Caco-2 (cell line): ENCODE data around the gene ADGRF5. TPM values are rescaled to one million over a fixed set of nuclear protein-coding genes. Genes with fewer than 3 reads are reported as not detected.

Experiments used
- BruUV-seq: library from RNA; stranded (reverse); fragments of 400-500 nt; replicated peaks from 2 replicates; lab custom pipeline; 2021; lab: Mats Ljungman, UMichigan
- CTCF ChIA-PET: fragments of 300-600 bp; sonication (Branson Sonifier 250); formaldehyde crosslinking; loops from one replicate; lab custom pipeline; 2022; ENCODE audit warnings: antibody characterized with exemption; lab: Charles Lee
- POLR2A ChIA-PET: fragments of 300-600 bp; sonication (Branson Sonifier 250); formaldehyde crosslinking; loops from one replicate; lab custom pipeline; 2022; ENCODE audit warnings: antibody characterized with exemption; lab: Charles Lee
- DNase-seq, 2 experiments: peaks; one replicate each; pipeline versions ENCODE4 v3.0.0 to v3.0.0-alpha.2; 2020 to 2022
- H3K27me3 ChIP-seq: replicated peaks from 2 replicates; pipeline ENCODE4 v1.6.0; 2011; ENCODE audit warnings: low read length; ENCODE audit not compliant: control insufficient read depth, insufficient read depth
- H3K36me3 ChIP-seq: 2 replicates; pipeline ENCODE4 v1.5.1; 2011; ENCODE audit warnings: low read length; ENCODE audit not compliant: control insufficient read depth, insufficient read depth
- H3K4me1 ChIP-seq: fragments of 250-450 bp; sonication (Bioruptor Pico); 2 replicates; pipeline ENCODE4 v1.5.1; 2020; ENCODE audit warnings: mild to moderate bottlenecking
- H3K4me3 ChIP-seq: 2 replicates; pipeline ENCODE4 v1.5.1; 2011; ENCODE audit warnings: low read depth, mild to moderate bottlenecking, control low read depth, low read length
- H3K9me3 ChIP-seq: fragments of 250-450 bp; sonication (Bioruptor Pico); 2 replicates; pipeline ENCODE4 v1.5.1; 2020; ENCODE audit warnings: mild to moderate bottlenecking, moderate library complexity
- H3K27ac Mint-ChIP-seq: one replicate; pipeline ENCODE4 v1.8.0; 2022; ENCODE audit warnings: mixed read lengths; ENCODE audit not compliant: unreplicated experiment
- H3K27me3 Mint-ChIP-seq: one replicate; pipeline ENCODE4 v1.8.0; 2022; ENCODE audit warnings: mixed read lengths; ENCODE audit not compliant: insufficient read depth, unreplicated experiment
- H3K36me3 Mint-ChIP-seq: one replicate; pipeline ENCODE4 v1.8.0; 2022; ENCODE audit warnings: mild to moderate bottlenecking, mixed read lengths; ENCODE audit not compliant: insufficient read depth, unreplicated experiment
- H3K4me1 Mint-ChIP-seq: one replicate; pipeline ENCODE4 v1.8.0; 2022; ENCODE audit warnings: low read depth, mixed read lengths; ENCODE audit not compliant: unreplicated experiment
- H3K4me3 Mint-ChIP-seq: one replicate; pipeline ENCODE4 v1.8.0; 2022; ENCODE audit warnings: mild to moderate bottlenecking, moderate library complexity, mixed read lengths; ENCODE audit not compliant: unreplicated experiment
- H3K9me3 Mint-ChIP-seq: one replicate; pipeline ENCODE4 v1.8.0; 2022; ENCODE audit warnings: mixed read lengths; ENCODE audit not compliant: unreplicated experiment
- CTCF ChIP-seq, 2 experiments: fragments of 200-600 bp in 1 of 2; IDR thresholded peaks; 1 replicate in 1 of 2; 2 replicates in 1 of 2; pipeline versions ENCODE4 v1.5.1 to v1.8.0; 2011 to 2022; ENCODE audit warnings: antibody characterized with exemption in 1 of 2, control low read depth in 1 of 2, inconsistent platforms in 1 of 2, low read depth in 1 of 2, low read length in 1 of 2, mild to moderate bottlenecking in 1 of 2, moderate library complexity in 1 of 2; ENCODE audit not compliant: insufficient read depth in 1 of 2, severe bottlenecking in 1 of 2, unreplicated experiment in 1 of 2
- intact Hi-C: fragments of 100-400 bp; cut with micrococcal nuclease; formaldehyde crosslinking; loops from one replicate; pipeline ENCODE4 v1.10.0; 2022; ENCODE audit not compliant: unreplicated experiment
- total RNA-seq: library from RNA; stranded (reverse); gene quantifications from 2 replicates; pipeline ENCODE4 v1.2.3, GENCODE V29; 2022

ADGRF5 gene
- total RNA-seq, 1 experiment from 2014 or later = not detected

GRCh38 chr6:46816626-46817025, 105.1 kb downstream of the ADGRF5 start:
- CTCF ChIA-PET = no interaction called here
- no peak overlapping the region for H3K4me3 ChIP-seq
- peaks cover 25% of the 10 kb centered on the region for H3K9me3 Mint-ChIP-seq

GRCh38 chr6:46815130-46815529, 106.6 kb downstream of the ADGRF5 start:
- POLR2A ChIA-PET = no interaction called here
- TF ChIP-seq CTCF (IDR thresholded peaks at IDR 0.05; ENCODE audit: insufficient read depth in 1 of 2, low read depth in 1 of 2, low read length in 1 of 2, severe bottlenecking in 1 of 2, unreplicated experiment in 1 of 2) = no peak
- no peaks in the 10 kb centered on the region for H3K27me3 ChIP-seq
- Mint-ChIP-seq H3K27ac (no peak overlapping the region), H3K36me3 (peaks cover 13% of the 10 kb centered on the region), H3K9me3 (peaks cover 25% of the 10 kb centered on the region), H3K4me1 (peaks cover 7% of the 10 kb centered on the region), H3K27me3 (no peaks in the 10 kb centered on the region), H3K4me3 (no peak overlapping the region)
- H3K4me1 ChIP-seq = peaks cover 12% of the 10 kb centered on the region
- intact Hi-C loops = no loop called here
- no peaks in the 10 kb centered on the region; the same call in 1 of the 2 replicates for H3K36me3 ChIP-seq
- DNase-seq = no peak
- CTCF ChIA-PET = no interaction called here
- BruUV-seq = no TSS peak
- no peaks in the 10 kb centered on the region for H3K9me3 ChIP-seq
- no peak overlapping the region for H3K4me3 ChIP-seq

More at GRCh38 chr6:46816626-46817025, 105.1 kb downstream of the ADGRF5 start:
- H3K4me3 Mint-ChIP-seq = no peak overlapping the region
- no peak overlapping the region for H3K27ac Mint-ChIP-seq
- no peaks in the 10 kb centered on the region for H3K27me3 ChIP-seq
- POLR2A ChIA-PET = no interaction called here
- intact Hi-C loops = no loop called here
- H3K4me1 Mint-ChIP-seq = peaks cover 7% of the 10 kb centered on the region
- no peak for TF ChIP-seq CTCF (IDR thresholded peaks at IDR 0.05; ENCODE audit: insufficient read depth in 1 of 2, low read depth in 1 of 2, low read length in 1 of 2, severe bottlenecking in 1 of 2, unreplicated experiment in 1 of 2)
- peaks cover 14% of the 10 kb centered on the region for H3K4me1 ChIP-seq
- no peaks in the 10 kb centered on the region; the same call in 1 of the 2 replicates for H3K36me3 ChIP-seq
- BruUV-seq = no TSS peak
- H3K9me3 ChIP-seq = no peaks in the 10 kb centered on the region
- no peak for DNase-seq
- H3K36me3 Mint-ChIP-seq = peaks cover 10% of the 10 kb centered on the region
- H3K27me3 Mint-ChIP-seq = no peaks in the 10 kb centered on the region

GRCh38 chr6:46808806-46809205, 112.9 kb downstream of the ADGRF5 start:
- H3K36me3 ChIP-seq = no peaks in the 10 kb centered on the region
- no peak for DNase-seq
- intact Hi-C loops = no loop called here
- Mint-ChIP-seq H3K9me3 (peaks cover 16% of the 10 kb centered on the region), H3K4me3 (no peak overlapping the region), H3K36me3 (peaks cover 7% of the 10 kb centered on the region), H3K4me1 (no peaks in the 10 kb centered on the region), H3K27me3 (no peaks in the 10 kb centered on the region), H3K27ac (no peak overlapping the region)
- ChIA-PET POLR2A (no interaction called here), CTCF (interaction anchor here (0.6 kb wide), 1 partner anchor 75 kb away, joined by 3 read pairs; no protein-coding TSS in a partner anchor)
- H3K27me3 ChIP-seq = no peaks in the 10 kb centered on the region
- TF ChIP-seq CTCF (IDR thresholded peaks at IDR 0.05; ENCODE audit: insufficient read depth in 1 of 2, low read depth in 1 of 2, low read length in 1 of 2, severe bottlenecking in 1 of 2, unreplicated experiment in 1 of 2) = no peak
- H3K4me1 ChIP-seq = no peaks in the 10 kb centered on the region
- no TSS peak for BruUV-seq
- no peak overlapping the region for H3K4me3 ChIP-seq
- H3K9me3 ChIP-seq = no peaks in the 10 kb centered on the region

Other genes starting within 250 kb of the ADGRF5 start
- not detected in 2 replicates for gene TDRD6, start 234.1 kb downstream of the ADGRF5 start, total RNA-seq
- 0.19 and 0.32 TPM in 2 replicates for gene PLA2G7, start 186.6 kb downstream of the ADGRF5 start, total RNA-seq
- gene ANKRD66, start 175.0 kb downstream of the ADGRF5 start, total RNA-seq = not detected in 2 replicates
- gene MEP1A, start 128.5 kb downstream of the ADGRF5 start, total RNA-seq = 8.1 and 12.0 TPM in 2 replicates
- gene ADGRF1, start 120.4 kb upstream of the ADGRF5 start, total RNA-seq = 0.16 and 0.52 TPM in 2 replicates